Limb (tissue), 2 donors: Measurements from ENCODE around the gene NFIX.
A peak's percentile ranks its signal among the peaks of the same experiment; 100 is the strongest.

Source experiments
- DNase-seq, 2 donors: peaks; one replicate each; pipeline ENCODE4 v3.0.0-alpha.2; 2016; ENCODE audit errors: extremely low spot score in 2 of 2

Gene NFIX

DNA sequence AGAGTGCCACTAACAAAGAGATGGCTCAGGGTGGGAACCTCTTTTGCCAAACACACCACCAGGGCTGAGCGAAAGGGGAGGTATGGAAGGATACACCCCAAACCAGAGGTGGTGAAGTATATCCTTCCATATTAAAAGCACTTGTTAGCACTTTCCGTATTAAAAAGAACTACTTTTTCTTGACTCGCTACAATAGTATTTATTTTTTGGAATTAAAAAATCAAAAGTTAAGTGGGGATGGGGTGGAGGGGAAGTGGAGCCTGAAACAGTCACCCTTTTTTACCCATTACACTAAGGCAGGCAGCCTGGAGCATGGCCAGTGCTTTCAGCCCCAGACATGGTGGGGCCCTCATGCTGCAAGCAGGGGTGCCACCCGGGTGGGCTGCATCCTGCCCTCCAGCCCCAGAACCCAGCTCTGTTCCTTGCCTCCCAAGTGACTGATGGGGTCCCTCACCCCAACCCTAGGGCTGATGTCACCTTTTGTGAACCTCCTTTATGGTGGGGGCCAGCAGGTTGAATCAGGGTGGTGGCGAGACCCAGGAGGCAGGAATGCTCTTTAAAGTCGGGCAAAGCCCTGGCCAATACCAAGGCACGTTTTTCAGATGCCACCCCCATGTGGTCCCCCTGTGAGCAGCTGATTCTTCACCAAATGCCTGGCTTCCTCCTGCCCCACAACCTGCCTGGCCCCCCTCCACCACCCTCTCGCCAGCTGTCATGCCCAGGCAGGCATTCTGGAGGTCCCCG is 76.3 kb downstream of the NFIX start:
- no peak for DNase-seq

GRCh38 chr19:13072188-13072908 is 77.1 kb downstream of the NFIX start:
- DNase-seq: peak in 1 of 2 donors; percentile 71

DNA sequence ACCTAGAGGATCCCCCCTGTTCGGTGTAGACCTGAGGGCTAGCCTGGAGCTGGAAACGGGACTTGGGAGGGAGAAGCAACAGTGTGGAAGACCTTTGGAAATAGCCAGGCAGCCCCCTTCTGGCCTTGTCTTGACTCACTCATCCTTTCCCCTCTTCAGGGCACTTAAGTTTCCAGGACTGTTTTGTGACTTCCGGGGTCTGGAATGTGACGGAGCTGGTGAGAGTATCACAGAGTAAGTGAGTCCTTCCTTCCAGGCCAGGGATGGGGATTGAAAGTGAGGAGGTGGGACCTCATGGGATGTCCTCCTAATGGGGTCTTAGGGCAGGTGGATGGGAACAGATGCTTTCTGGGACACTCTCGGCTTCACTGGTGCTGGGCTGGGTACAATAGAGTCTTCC is 78.0 kb downstream of the NFIX start:
- no peak for DNase-seq

GRCh38 chr19:13074378-13074777 is 79.1 kb downstream of the NFIX start:
- DNase-seq: no peak

DNA sequence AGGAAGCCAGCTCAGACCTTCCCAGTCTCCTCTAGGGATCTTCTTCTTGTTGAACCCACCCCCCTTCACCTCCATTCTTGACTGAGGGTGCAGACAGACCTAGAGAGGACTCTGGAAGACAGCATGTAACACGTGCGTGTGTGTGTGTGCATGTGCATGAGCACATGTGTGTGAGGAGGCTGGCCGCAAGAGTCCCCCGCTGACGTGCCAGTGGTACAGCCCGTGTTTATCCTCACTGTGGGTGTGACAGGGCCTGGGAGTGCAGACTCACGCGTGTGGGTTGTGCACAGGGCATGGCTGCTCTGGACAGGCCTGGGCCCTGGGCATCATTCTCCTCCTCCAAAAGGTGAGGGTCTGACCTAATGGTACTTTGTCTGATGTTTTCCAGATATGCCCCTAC is 81.0 kb downstream of the NFIX start:
- no peak for DNase-seq

DNA sequence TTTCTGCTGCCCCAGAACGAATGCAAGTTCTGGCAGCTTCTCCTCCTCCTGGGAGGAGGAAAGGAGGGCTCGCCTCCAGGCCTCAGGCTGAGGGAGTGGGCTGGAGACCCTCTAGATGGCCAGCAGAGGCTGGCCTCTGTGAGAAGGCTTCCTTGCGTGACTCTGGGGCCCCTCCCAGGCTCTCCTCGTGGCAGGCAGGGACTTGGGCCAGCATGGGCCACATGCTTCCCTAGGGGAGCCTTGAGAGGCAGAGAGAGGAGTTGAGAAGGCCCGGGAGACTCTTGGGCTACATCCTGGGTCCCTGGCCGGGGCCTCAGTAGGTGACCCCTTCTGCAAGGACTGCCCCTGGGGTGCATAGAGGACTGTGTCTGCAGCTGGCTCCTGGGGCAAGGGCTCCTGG is 81.5 kb downstream of the NFIX start:
- DNase-seq: no peak

- peak in 1 of 2 donors; percentile 74 for DNase-seq
Measured at GRCh38 chr19:13077240-13077639, 82.0 kb downstream of the NFIX start.

DNA sequence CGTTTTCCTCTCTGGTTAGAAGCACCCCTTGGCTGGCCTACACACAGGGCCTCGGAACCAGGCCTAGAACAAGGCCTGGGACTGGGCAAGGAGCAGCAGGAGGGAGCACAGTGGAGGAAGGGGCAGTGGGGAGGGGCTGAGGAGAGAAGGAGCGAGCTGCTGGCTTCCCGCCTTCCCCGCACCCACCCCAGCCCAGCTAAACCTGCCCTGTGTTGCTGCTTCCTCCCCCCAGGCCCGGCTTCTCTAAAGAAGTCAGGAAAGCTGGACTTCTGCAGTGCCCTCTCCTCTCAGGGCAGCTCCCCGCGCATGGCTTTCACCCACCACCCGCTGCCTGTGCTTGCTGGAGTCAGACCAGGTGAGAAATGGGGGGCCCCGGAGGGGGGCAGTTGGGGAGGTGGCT is 83.1 kb downstream of the NFIX start:
- DNase-seq: no peak

DNA sequence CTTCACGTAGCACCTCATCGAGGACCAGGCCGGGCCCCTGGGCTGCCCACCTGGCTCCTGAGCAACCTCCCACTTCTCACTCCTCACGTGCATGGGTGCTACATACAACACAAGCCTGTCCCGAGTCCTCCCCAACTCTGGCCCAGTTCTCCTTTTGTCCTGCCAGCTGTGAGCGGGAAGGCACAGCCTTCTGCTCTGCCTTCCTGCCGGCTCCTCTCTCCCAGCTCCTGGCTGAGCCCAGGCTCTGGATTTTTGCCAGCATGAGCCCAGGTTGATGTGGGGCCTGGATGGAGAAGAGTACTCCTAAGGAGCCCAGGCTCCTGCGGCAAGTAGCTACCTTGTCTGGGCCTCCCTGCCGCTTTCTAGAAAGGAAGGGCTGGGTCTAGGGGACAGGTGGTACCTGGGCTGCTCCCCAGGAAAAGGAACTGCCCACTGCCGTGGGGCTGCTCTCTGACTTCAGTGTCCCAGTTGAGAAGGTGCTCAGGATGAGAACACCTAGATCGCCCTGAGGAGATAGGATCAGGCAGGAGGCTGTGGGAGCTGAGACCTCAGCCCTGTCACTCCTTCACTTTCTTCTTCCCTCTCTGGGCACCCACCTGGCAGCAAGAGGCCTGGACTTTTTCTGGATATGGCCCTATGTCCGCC is 83.7 kb downstream of the NFIX start:
- DNase-seq: no peak

DNA sequence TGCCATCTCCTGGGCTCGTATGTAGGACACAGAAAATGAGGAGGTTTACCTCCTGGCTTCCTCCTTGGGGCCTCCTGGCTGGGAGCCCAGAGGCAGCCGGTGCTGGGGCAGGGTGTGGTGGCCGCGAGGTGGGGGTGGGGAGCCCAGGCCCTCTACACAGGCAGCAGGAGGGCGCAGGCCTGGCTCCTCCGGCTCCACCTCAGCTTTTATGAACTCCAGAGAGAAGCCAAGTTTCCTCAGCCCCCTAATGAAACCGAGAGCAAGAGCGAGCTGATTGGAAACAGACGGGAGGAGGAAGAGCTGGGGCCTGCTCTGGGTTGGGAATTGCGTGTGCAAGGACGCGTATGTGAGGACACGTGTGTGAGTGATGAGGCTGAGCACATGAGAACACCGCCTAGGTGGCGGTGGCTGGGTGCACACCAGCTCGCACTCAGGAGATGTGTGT is 84.3 kb downstream of the NFIX start:
- DNase-seq: peak; percentile 86 to 87

- DNase-seq: no peak
Measured at GRCh38 chr19:13082192-13083007, 87.1 kb downstream of the NFIX start.

- no peak for DNase-seq
Measured at GRCh38 chr19:13083008-13083404, 87.7 kb downstream of the NFIX start.

GRCh38 chr19:13083627-13084026 is 88.4 kb downstream of the NFIX start:
- DNase-seq: no peak

GRCh38 chr19:13085666-13086065 is 90.4 kb downstream of the NFIX start:
- DNase-seq: no peak

DNA sequence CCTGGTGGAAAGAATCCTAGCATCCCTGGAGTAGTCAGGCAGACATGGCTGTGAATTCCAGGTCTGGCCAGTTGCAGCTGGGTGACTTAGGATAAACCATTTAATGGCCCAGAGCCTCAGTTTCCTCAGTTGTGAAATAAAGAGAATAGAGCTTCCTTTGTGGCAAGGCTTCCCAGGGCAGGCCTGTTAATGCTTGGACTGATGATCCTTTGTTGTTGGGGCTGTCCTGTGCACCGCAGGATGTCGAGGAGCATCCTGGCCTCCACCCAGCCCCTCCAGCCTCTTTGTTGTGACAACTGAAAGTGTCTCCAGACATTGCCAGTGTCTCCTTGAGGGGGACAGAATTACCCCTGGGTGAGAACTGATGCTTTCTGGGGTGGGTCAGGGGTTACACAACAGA is 91.1 kb downstream of the NFIX start:
- no peak for DNase-seq

- no peak for DNase-seq
Measured at GRCh38 chr19:13087295-13087694, 92.0 kb downstream of the NFIX start.

- DNase-seq: no peak
Measured at GRCh38 chr19:13087795-13088537, 92.7 kb downstream of the NFIX start.

DNA sequence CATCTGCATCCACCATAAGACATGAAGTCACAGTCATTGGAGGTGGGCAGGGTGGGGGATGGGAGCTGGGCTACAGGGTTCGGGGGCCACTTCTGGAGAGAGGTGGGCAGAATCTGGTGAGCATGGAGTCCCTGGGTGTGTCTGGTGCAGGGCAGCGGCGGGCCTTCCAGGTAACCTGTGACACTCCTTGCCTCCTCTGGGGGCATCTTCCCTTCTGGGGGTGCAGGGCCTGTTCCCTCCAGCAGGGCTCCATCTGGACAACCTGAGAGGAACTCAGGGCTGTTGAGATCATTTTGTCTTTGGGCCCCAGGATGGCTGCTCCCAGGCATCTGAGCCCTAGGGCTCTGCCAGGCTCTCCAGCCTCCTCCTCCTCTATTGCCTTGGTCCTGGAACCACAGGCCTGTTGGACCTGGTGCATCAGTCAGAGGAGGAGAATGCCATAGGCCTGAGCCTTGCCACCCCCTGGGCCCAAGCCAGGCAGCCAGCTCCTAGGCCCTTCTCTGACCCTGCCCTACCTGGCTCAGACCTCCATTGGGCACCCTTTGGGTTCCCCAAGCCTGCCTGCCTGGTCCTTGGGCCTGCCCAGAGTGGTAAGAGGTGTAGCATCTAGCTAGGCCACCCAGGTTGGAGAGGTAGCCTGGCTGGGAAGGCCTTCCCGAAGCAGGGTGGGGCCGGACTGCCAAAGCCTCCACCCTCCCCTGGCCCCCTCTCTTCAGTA is 94.0 kb downstream of the NFIX start:
- DNase-seq: no peak

- DNase-seq: no peak
Measured at GRCh38 chr19:13089857-13090507, 94.7 kb downstream of the NFIX start.
